Liver (tissue), 9 donors: ENCODE results near the gene CD276. TPM values are rescaled to one million over a fixed set of nuclear protein-coding genes. Genes with fewer than 3 reads are reported as not detected.

Source experiments
- DNase-seq: peaks from one replicate; pipeline ENCODE4 v3.0.0-alpha.2; 2017; ENCODE audit warnings: low spot score
- H3K27ac ChIP-seq, 2 donors: one replicate each; pipeline ENCODE4 v1.7.0; 2013; ENCODE audit warnings: inconsistent platforms in 2 of 2, low read length in 2 of 2, control low read depth in 1 of 2, low read depth in 1 of 2, mild to moderate bottlenecking in 1 of 2
- H3K27me3 ChIP-seq, 4 donors: one replicate each; pipeline versions ENCODE4 v1.6.1 to v1.7.0; 2013; ENCODE audit warnings: low read length in 3 of 4, inconsistent platforms in 1 of 4, mild to moderate bottlenecking in 1 of 4, moderate library complexity in 1 of 4; ENCODE audit not compliant: control insufficient read depth in 4 of 4, insufficient read depth in 4 of 4
- H3K36me3 ChIP-seq, 4 donors: one replicate each; pipeline versions ENCODE4 v1.6.1 to v1.7.0; 2013; ENCODE audit warnings: low read length in 3 of 4, mild to moderate bottlenecking in 3 of 4, low read depth in 1 of 4, moderate library complexity in 1 of 4; ENCODE audit not compliant: control insufficient read depth in 4 of 4, insufficient read depth in 3 of 4
- H3K4me1 ChIP-seq, 4 donors: one replicate each; pipeline versions ENCODE4 v1.6.1 to v1.7.0; 2013; ENCODE audit warnings: low read length in 3 of 4, mild to moderate bottlenecking in 3 of 4, moderate library complexity in 1 of 4; ENCODE audit not compliant: control insufficient read depth in 4 of 4, insufficient read depth in 4 of 4
- H3K4me3 ChIP-seq, 3 donors: one replicate each; pipeline versions ENCODE4 v1.6.1 to v1.7.0; 2013; ENCODE audit warnings: low read length in 3 of 3, control low read depth in 1 of 3, low read depth in 1 of 3, mild to moderate bottlenecking in 1 of 3
- H3K9ac ChIP-seq, 2 donors: one replicate each; pipeline ENCODE4 v1.7.0; 2013; ENCODE audit warnings: low read length in 2 of 2, mild to moderate bottlenecking in 2 of 2, moderate library complexity in 2 of 2, control low read depth in 1 of 2, low read depth in 1 of 2
- H3K9me3 ChIP-seq, 4 donors: one replicate each; pipeline versions ENCODE4 v1.6.1 to v1.7.0; 2013; ENCODE audit warnings: low read length in 3 of 4; ENCODE audit not compliant: control insufficient read depth in 4 of 4
- EGR1 ChIP-seq, 2 donors: IDR thresholded peaks; 2 replicates each; pipeline ENCODE4 v1.6.1; 2016 to 2018; ENCODE audit warnings: antibody characterized with exemption in 2 of 2, low read depth in 2 of 2
- FOXA1 ChIP-seq: IDR thresholded peaks from 2 replicates; pipeline ENCODE4 v1.6.1; 2016; ENCODE audit warnings: antibody characterized with exemption
- FOXA2 ChIP-seq: IDR thresholded peaks from 2 replicates; pipeline ENCODE4 v1.6.1; 2016; ENCODE audit warnings: antibody characterized with exemption
- GABPA ChIP-seq, 2 donors: IDR thresholded peaks in 1 of 2; conservative IDR thresholded peaks in 1 of 2; 2 replicates each; pipeline ENCODE4 v1.6.1; 2016; ENCODE audit warnings: antibody characterized with exemption in 2 of 2, mild to moderate bottlenecking in 1 of 2, moderate library complexity in 1 of 2
- HNF4A ChIP-seq, 2 donors: conservative IDR thresholded peaks; 2 replicates each; pipeline ENCODE4 v1.6.1; 2016; ENCODE audit warnings: antibody characterized with exemption in 2 of 2, mild to moderate bottlenecking in 2 of 2
- HNF4G ChIP-seq: IDR thresholded peaks from 2 replicates; pipeline ENCODE4 v1.6.1; 2016; ENCODE audit warnings: antibody characterized with exemption
- NR2F2 ChIP-seq: IDR thresholded peaks from 2 replicates; pipeline ENCODE4 v1.6.1; 2016; ENCODE audit warnings: antibody characterized with exemption
- RAD21 ChIP-seq, 2 donors: IDR thresholded peaks; 2 replicates each; pipeline ENCODE4 v1.6.1; 2016; ENCODE audit warnings: antibody characterized with exemption in 2 of 2, mild to moderate bottlenecking in 2 of 2
- RXRA ChIP-seq, 2 donors: IDR thresholded peaks; 2 replicates each; pipeline ENCODE4 v1.6.1; 2017 to 2018; ENCODE audit warnings: antibody characterized with exemption in 2 of 2, mild to moderate bottlenecking in 1 of 2
- SP1 ChIP-seq: IDR thresholded peaks from 2 replicates; pipeline ENCODE4 v1.6.1; 2018; ENCODE audit warnings: antibody characterized with exemption, mild to moderate bottlenecking
- TAF1 ChIP-seq: conservative IDR thresholded peaks from 2 replicates; pipeline ENCODE4 v1.6.1; 2016; ENCODE audit warnings: antibody characterized with exemption, mild to moderate bottlenecking
- YY1 ChIP-seq: IDR thresholded peaks from 2 replicates; pipeline ENCODE4 v1.6.1; 2016; ENCODE audit warnings: antibody characterized with exemption, mild to moderate bottlenecking
- WGBS: extraction: QIAGEN DNeasy Blood & Tissue Kit; methylation state at CpG from one replicate; pipeline ENCODE4 v1.1.7; 2013; 5-methylcytosine and 5-hydroxymethylcytosine counted together
- polyA plus RNA-seq, 2 donors: library from polyadenylated mRNA; stranded (reverse) in 1 of 2; unstranded in 1 of 2; fragments of 200-250 nt in 1 of 2; fragments of >200 nt in 1 of 2; fragmentation: Nextera tagmentation in 1 of 2; extraction: Ambion mirVana in 1 of 2; gene quantifications; one replicate each; pipeline versions ENCODE4 v1.2.1 to v1.2.3, GENCODE V29; 2013 to 2015
- total RNA-seq, 2 donors: library from RNA; depleted of rRNA; stranded (reverse); fragments of >200 nt; gene quantifications; one replicate each; pipeline ENCODE4 v1.2.3, GENCODE V29; 2014
- TF ChIP-seq, protein P1 (sequence below): IDR thresholded peaks from 2 replicates; pipeline ENCODE4 v1.6.1; 2016; ENCODE audit warnings: antibody characterized with exemption
- TF ChIP-seq, protein P2 (sequence below): IDR thresholded peaks from 2 replicates; pipeline ENCODE4 v1.6.1; 2016; ENCODE audit warnings: antibody characterized with exemption
- TF ChIP-seq, protein P3 (sequence below): IDR thresholded peaks from 2 replicates; pipeline ENCODE4 v1.6.1; 2016; ENCODE audit warnings: antibody characterized with exemption
- TF ChIP-seq, protein P4 (sequence below): fragments of 150-350 bp; IDR thresholded peaks from 2 replicates; pipeline ENCODE4 v1.5.1; 2017; ENCODE audit warnings: improper control_type of control experiment, low read depth, low read length; ENCODE audit not compliant: missing input control
- TF ChIP-seq, protein P5 (sequence below): IDR thresholded peaks from 2 replicates; pipeline ENCODE4 v1.6.1; 2016; ENCODE audit warnings: antibody characterized with exemption, mild to moderate bottlenecking
- donor health status: healthy.
- donor health status: healthy.
- donor health status: healthy.
- donor health status: healthy.
- donor health status: healthy.

CD276 gene
- total and polyA plus RNA-seq, 4 donors: 12.9 to 37.9 (median 25.1) TPM

DNA sequence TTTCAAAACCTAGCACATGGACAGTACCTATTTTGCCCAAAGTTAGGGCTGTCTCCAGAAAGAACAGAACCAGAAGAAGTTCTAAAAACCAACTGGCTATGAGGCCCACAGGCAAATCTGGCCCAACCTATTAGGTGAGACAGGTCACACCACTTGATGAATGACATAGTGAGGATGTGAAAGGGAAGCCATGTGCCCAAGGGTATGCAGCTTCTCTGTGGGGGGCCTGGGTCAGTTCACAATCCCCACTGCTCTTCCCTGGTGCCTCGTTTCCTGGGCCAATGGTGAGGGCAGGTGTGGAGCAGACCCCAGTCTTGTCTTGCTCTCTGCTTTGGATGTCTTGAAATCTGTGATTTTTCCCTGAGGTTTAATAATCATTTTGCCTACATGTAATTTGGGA lies 60.1 kb downstream of the CD276 start:
- H3K9me3 ChIP-seq: no peaks in the 10 kb centered on the region
- no peak for TF ChIP-seq NR2F2
- no peak for TF ChIP-seq RAD21 (IDR thresholded peaks at IDR 0.05)
- TF ChIP-seq, protein P1, sequence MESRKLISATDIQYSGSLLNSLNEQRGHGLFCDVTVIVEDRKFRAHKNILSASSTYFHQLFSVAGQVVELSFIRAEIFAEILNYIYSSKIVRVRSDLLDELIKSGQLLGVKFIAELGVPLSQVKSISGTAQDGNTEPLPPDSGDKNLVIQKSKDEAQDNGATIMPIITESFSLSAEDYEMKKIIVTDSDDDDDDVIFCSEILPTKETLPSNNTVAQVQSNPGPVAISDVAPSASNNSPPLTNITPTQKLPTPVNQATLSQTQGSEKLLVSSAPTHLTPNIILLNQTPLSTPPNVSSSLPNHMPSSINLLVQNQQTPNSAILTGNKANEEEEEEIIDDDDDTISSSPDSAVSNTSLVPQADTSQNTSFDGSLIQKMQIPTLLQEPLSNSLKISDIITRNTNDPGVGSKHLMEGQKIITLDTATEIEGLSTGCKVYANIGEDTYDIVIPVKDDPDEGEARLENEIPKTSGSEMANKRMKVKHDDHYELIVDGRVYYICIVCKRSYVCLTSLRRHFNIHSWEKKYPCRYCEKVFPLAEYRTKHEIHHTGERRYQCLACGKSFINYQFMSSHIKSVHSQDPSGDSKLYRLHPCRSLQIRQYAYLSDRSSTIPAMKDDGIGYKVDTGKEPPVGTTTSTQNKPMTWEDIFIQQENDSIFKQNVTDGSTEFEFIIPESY: no peak
- no peak for TF ChIP-seq TAF1
- no peak for TF ChIP-seq YY1
- no peak for TF ChIP-seq HNF4G
- TF ChIP-seq, protein P2, sequence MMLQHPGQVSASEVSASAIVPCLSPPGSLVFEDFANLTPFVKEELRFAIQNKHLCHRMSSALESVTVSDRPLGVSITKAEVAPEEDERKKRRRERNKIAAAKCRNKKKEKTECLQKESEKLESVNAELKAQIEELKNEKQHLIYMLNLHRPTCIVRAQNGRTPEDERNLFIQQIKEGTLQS: no peak
- no peak for TF ChIP-seq FOXA1
- TF ChIP-seq, protein P3, sequence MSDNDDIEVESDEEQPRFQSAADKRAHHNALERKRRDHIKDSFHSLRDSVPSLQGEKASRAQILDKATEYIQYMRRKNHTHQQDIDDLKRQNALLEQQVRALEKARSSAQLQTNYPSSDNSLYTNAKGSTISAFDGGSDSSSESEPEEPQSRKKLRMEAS: no peak
- no peak for TF ChIP-seq EGR1 (IDR thresholded peaks at IDR 0.05; ENCODE audit: low read depth in 2 of 2)
- TF ChIP-seq, protein P4, sequence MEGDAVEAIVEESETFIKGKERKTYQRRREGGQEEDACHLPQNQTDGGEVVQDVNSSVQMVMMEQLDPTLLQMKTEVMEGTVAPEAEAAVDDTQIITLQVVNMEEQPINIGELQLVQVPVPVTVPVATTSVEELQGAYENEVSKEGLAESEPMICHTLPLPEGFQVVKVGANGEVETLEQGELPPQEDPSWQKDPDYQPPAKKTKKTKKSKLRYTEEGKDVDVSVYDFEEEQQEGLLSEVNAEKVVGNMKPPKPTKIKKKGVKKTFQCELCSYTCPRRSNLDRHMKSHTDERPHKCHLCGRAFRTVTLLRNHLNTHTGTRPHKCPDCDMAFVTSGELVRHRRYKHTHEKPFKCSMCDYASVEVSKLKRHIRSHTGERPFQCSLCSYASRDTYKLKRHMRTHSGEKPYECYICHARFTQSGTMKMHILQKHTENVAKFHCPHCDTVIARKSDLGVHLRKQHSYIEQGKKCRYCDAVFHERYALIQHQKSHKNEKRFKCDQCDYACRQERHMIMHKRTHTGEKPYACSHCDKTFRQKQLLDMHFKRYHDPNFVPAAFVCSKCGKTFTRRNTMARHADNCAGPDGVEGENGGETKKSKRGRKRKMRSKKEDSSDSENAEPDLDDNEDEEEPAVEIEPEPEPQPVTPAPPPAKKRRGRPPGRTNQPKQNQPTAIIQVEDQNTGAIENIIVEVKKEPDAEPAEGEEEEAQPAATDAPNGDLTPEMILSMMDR: no peak
- WGBS: 69% methylated on average over 1 of the region's 1 CpG
- no peak overlapping the region for H3K4me3 ChIP-seq
- no peaks in the 10 kb centered on the region for H3K36me3 ChIP-seq
- peaks cover 0 to 9% (median 7%) of the 10 kb centered on the region in 4 donors for H3K4me1 ChIP-seq
- no peak overlapping the region for H3K9ac ChIP-seq
- no peak overlapping the region for H3K27ac ChIP-seq
- H3K27me3 ChIP-seq: no peaks in the 10 kb centered on the region
- DNase-seq: no peak

DNA sequence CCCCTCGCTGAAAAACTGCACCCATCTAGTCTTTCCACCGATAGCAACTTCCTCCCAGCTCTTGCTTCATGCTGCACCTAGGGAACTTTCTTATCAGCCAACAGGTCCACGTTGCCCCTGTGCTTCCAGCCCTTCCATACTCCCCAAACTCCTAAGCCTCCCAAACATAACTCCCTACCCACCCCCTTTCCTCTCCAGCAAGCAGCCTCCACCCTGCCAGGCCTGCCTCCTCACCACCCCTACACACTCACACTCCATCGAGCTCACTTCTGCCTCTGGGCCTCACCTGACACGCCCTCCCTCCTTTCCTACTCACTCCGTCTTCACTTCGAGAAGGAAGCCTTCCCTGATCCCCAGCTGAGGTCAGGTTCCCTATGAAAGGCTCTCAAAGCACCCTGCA lies 60.9 kb downstream of the CD276 start:
- H3K27ac ChIP-seq: no peak overlapping the region

More for the DNA sequence above, 60.9 kb downstream of the CD276 start:
- H3K36me3 ChIP-seq: no peaks in the 10 kb centered on the region
- H3K4me1 ChIP-seq: peaks cover 0 to 9% (median 7%) of the 10 kb centered on the region in 4 donors
- no peaks in the 10 kb centered on the region for H3K27me3 ChIP-seq
- TF ChIP-seq TAF1 (no peak), GABPA (IDR thresholded peaks at IDR 0.05 in 1 of 2, conservative IDR thresholded peaks at IDR 0.05 in 1 of 2) (no peak), RXRA (IDR thresholded peaks at IDR 0.05) (no peak), HNF4G (no peak), HNF4A (conservative IDR thresholded peaks at IDR 0.05) (no peak), SP1 (no peak), RAD21 (IDR thresholded peaks at IDR 0.05) (no peak), FOXA2 (no peak)
- TF ChIP-seq, protein P4: no peak
- TF ChIP-seq, protein P3: no peak
- TF ChIP-seq, protein P2: no peak
- TF ChIP-seq, protein P5, sequence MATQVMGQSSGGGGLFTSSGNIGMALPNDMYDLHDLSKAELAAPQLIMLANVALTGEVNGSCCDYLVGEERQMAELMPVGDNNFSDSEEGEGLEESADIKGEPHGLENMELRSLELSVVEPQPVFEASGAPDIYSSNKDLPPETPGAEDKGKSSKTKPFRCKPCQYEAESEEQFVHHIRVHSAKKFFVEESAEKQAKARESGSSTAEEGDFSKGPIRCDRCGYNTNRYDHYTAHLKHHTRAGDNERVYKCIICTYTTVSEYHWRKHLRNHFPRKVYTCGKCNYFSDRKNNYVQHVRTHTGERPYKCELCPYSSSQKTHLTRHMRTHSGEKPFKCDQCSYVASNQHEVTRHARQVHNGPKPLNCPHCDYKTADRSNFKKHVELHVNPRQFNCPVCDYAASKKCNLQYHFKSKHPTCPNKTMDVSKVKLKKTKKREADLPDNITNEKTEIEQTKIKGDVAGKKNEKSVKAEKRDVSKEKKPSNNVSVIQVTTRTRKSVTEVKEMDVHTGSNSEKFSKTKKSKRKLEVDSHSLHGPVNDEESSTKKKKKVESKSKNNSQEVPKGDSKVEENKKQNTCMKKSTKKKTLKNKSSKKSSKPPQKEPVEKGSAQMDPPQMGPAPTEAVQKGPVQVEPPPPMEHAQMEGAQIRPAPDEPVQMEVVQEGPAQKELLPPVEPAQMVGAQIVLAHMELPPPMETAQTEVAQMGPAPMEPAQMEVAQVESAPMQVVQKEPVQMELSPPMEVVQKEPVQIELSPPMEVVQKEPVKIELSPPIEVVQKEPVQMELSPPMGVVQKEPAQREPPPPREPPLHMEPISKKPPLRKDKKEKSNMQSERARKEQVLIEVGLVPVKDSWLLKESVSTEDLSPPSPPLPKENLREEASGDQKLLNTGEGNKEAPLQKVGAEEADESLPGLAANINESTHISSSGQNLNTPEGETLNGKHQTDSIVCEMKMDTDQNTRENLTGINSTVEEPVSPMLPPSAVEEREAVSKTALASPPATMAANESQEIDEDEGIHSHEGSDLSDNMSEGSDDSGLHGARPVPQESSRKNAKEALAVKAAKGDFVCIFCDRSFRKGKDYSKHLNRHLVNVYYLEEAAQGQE: no peak
- DNase-seq: no peak
- no peaks in the 10 kb centered on the region for H3K9me3 ChIP-seq
- H3K4me3 ChIP-seq: no peak overlapping the region
- 78% methylated on average over 7 of the region's 7 CpGs for WGBS
- no peak overlapping the region for H3K9ac ChIP-seq
